ENCODE data around the gene SLC16A8.

GRCh38 chr22:38108561-38109319 is 24.8 kb upstream of the SLC16A8 start:
- TF ChIP-seq ZNF274 (IDR thresholded peaks at IDR 0.05; ENCODE audit: low read depth, low read length): no peak
- TF ChIP-seq SUZ12 (IDR thresholded peaks at IDR 0.05; ENCODE audit: extremely low read depth, insufficient read depth, insufficient read length): no peak
